Fibroblast of pulmonary artery (primary cell): Measurements from ENCODE around the gene JUP.
"Not testable (repeated sequence)": the region's sequence is repeated elsewhere in the genome, so short reads cannot be mapped to it uniquely, and the experiment has no call there.

Experiments
- DNase-seq: peaks from one replicate; pipeline ENCODE4 v3.0.0-alpha.2; 2010; ENCODE audit warnings: low read depth
- H3K4me3 ChIP-seq: replicated peaks from 2 replicates; pipeline ENCODE4 v1.5.1; 2011; ENCODE audit warnings: low read depth, mild to moderate bottlenecking, control low read depth, low read length, moderate library complexity
- CTCF ChIP-seq: IDR thresholded peaks from 2 replicates; pipeline ENCODE4 v1.5.1; 2011; ENCODE audit warnings: mild to moderate bottlenecking, control low read depth, low read length, inconsistent platforms; ENCODE audit errors: missing control alignments

JUP gene

GRCh38 chr17:41777574-41778188, 8.8 kb downstream of the JUP start:
- H3K4me3 ChIP-seq = no peak overlapping the region
- TF ChIP-seq CTCF = no peak
- DNase-seq = peak; percentile 99

- H3K4me3 ChIP-seq = no peak overlapping the region
- no peak for DNase-seq
- TF ChIP-seq CTCF = peak; percentile 47
Measured at GRCh38 chr17:41777157-41777573, 9.3 kb downstream of the JUP start.

- not testable (repeated sequence) for DNase-seq, H3K4me3 ChIP-seq
Measured at GRCh38 chr17:41776262-41776900, 10.1 kb downstream of the JUP start.

GRCh38 chr17:41775394-41776226, 10.9 kb downstream of the JUP start:
- no peak for TF ChIP-seq CTCF

GRCh38 chr17:41773731-41774193, 12.7 kb downstream of the JUP start:
- no peak for DNase-seq
- no peak for TF ChIP-seq CTCF
- no peak overlapping the region for H3K4me3 ChIP-seq

More at GRCh38 chr17:41775394-41776226, 10.9 kb downstream of the JUP start:
- H3K4me3 ChIP-seq = no peak overlapping the region
- no peak for DNase-seq

- no peak overlapping the region for H3K4me3 ChIP-seq
- no peak for TF ChIP-seq CTCF
- DNase-seq = peak; percentile 90
Measured at GRCh38 chr17:41773190-41773588, 13.3 kb downstream of the JUP start.

GRCh38 chr17:41772586-41773189, 13.8 kb downstream of the JUP start:
- H3K4me3 ChIP-seq = no peak overlapping the region
- TF ChIP-seq CTCF = no peak
- no peak for DNase-seq
